Right lobe of liver (tissue), 6 donors: ENCODE measurements around the gene UBE3B. TPM values are rescaled to one million over a fixed set of nuclear protein-coding genes. Genes with fewer than 3 reads are reported as not detected.

Source experiments
- ATAC-seq, 4 donors: fragments of 200-7000 bp; cut with Tn5 transposase; one replicate each; pipeline ENCODE4 v1.9.1; 2020; ENCODE audit warnings: mild to moderate bottlenecking in 4 of 4, moderate library complexity in 4 of 4
- DNase-seq, 3 donors: peaks; one replicate each; pipeline ENCODE4 v3.0.0-alpha.2; 2020
- H3K27ac ChIP-seq, 3 donors: fragments of 200-600 bp; one replicate each; pipeline ENCODE4 v1.8.0; 2022
- H3K27me3 ChIP-seq, 2 donors: fragments of 200-600 bp; one replicate each; pipeline ENCODE4 v1.8.0; 2022
- H3K36me3 ChIP-seq, 4 donors: fragments of 200-600 bp; sonication (generic) in 1 of 4; one replicate each; pipeline versions ENCODE4 v1.5.1 to v1.8.0; 2017 to 2022; ENCODE audit warnings: control low read depth in 1 of 4
- H3K4me1 ChIP-seq, 4 donors: fragments of 200-600 bp; sonication (generic) in 1 of 4; one replicate each; pipeline versions ENCODE4 v1.5.1 to v1.8.0; 2017 to 2022; ENCODE audit warnings: control low read depth in 1 of 4
- H3K4me3 ChIP-seq, 3 donors: fragments of 200-600 bp; one replicate each; pipeline ENCODE4 v1.8.0; 2022
- H3K9me3 ChIP-seq, 4 donors: fragments of 200-600 bp; sonication (generic) in 1 of 4; one replicate each; pipeline versions ENCODE4 v1.5.1 to v1.8.0; 2017 to 2022; ENCODE audit warnings: control low read depth in 1 of 4
- CTCF ChIP-seq, 4 donors: fragments of 200-600 bp in 3 of 4; fragments of 450-650 bp in 1 of 4; IDR thresholded peaks; one replicate each; pipeline versions ENCODE4 v1.5.1 to v1.8.0; 2016 to 2022; ENCODE audit warnings: antibody characterized with exemption in 4 of 4, mild to moderate bottlenecking in 2 of 4
- POLR2A ChIP-seq: fragments of 450-650 bp; IDR thresholded peaks from one replicate; pipeline ENCODE4 v1.6.1; 2017; ENCODE audit warnings: antibody characterized with exemption, mild to moderate bottlenecking
- WGBS: methylation state at CpG from one replicate; pipeline ENCODE4 v1.1.6; 2018; ENCODE audit warnings: low coverage, low lambda C conversion rate; ENCODE audit not compliant: insufficient coverage; ENCODE audit errors: missing lambda C conversion rate; 5-methylcytosine and 5-hydroxymethylcytosine counted together
- intact Hi-C, 2 donors: fragments of 100-400 bp; cut with DNase I; formaldehyde crosslinking; loops; one replicate each; pipeline versions ENCODE4 v1.11.2 to v1.14.1; 2022
- total RNA-seq, 6 experiments: library from RNA; depleted of rRNA in 2 of 6; stranded (reverse); fragments of >200 nt in 2 of 6; fragmentation: NEBNext Ultra II Directional in 3 of 6; extraction: Animal tissue kit (Norgen Biotek cat#: 25700) in 3 of 6; gene quantifications; one replicate each; pipeline versions ENCODE4 v1.1.0 to v1.2.4, GENCODE V29; 2016 to 2023
- donor health status: DM: no; HTN: yes; CAD: no.
- donor health status: DM: no; HTN: no; CAD: no.
- donor health status: DM: no; HTN: no; CAD: no.
- donor health status: DM: no; HTN: yes; CAD: no.
- donor health status: DM: no; HTN: yes; CAD: no.

UBE3B gene
- total RNA-seq, 6 experiments from 2014 or later = 15.3 to 31.8 (median 22.5) TPM

DNA sequence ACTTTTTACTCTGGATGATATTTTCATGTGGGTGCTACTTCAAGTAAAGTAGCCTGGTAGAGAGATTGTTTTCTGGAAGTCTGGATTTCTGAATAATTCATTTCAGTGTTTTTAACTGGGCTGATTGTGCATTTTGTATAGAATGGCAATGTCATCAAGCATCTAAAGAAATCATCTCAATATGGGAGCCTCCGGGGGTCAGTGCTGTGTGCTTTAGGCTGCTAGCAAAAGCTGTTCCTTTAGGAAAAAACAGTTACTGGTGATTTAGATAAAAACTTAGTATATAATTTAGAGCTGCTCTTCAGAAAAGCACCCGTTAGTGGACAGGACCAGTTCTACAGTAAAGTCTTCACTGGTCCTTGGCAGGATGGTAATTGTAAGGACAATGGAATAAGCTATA lies 5.1 kb downstream of the UBE3B start:
- H3K27me3 ChIP-seq = no peaks in the 10 kb centered on the region
- intact Hi-C loops = no loop called here
- H3K4me1 ChIP-seq = peaks cover 0 to 14% (median 5%) of the 10 kb centered on the region in 4 donors
- H3K27ac ChIP-seq = no peak overlapping the region
- no peaks in the 10 kb centered on the region for H3K9me3 ChIP-seq
- H3K36me3 ChIP-seq = peaks cover 0 to 41% (median 25%) of the 10 kb centered on the region in 4 donors
- no peak for ATAC-seq
- TF ChIP-seq CTCF (IDR thresholded peaks at IDR 0.05) = no peak
- no peak for TF ChIP-seq POLR2A
- no peak for DNase-seq
- WGBS = 90% methylated on average over 2 of the region's 2 CpGs
- no peak overlapping the region for H3K4me3 ChIP-seq

DNA sequence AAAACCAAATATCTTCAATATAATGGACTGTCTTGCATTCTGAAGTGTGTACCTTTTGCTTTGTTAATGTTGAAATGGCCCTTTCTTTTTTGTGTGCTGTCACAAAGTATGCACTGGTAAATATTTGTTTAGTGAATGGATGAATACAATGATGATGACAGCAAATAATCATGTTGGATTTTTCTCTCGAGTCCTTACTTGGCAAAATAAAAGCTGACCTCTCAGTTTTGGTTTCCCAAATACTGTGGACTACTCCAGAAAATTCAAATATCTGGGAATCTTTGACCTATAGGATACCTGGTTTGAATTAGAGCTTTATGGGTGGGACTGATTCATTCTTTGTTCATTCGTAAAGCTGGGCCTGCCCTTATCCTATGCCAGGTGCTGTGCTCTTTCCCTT lies 5.5 kb downstream of the UBE3B start:
- H3K4me1 ChIP-seq = peaks cover 0 to 14% (median 5%) of the 10 kb centered on the region in 4 donors
- no peak for ATAC-seq
- H3K4me3 ChIP-seq = no peak overlapping the region
- intact Hi-C loops = no loop called here
- H3K36me3 ChIP-seq = peaks cover 0 to 45% (median 29%) of the 10 kb centered on the region in 4 donors
- TF ChIP-seq POLR2A = no peak
- TF ChIP-seq CTCF (IDR thresholded peaks at IDR 0.05) = no peak
- no peaks in the 10 kb centered on the region for H3K9me3 ChIP-seq
- H3K27me3 ChIP-seq = no peaks in the 10 kb centered on the region
- DNase-seq = no peak
- H3K27ac ChIP-seq = no peak overlapping the region
- WGBS = 51% methylated on average over 2 of the region's 2 CpGs

GRCh38 chr12:109483346-109483745 lies 5.9 kb downstream of the UBE3B start:
- DNase-seq (no peak), ATAC-seq (no peak)
- intact Hi-C loops = no loop called here
- Histone ChIP-seq H3K9me3 (no peaks in the 10 kb centered on the region), H3K27ac (no peak overlapping the region), H3K27me3 (no peaks in the 10 kb centered on the region), H3K36me3 (peaks cover 0 to 50% (median 33%) of the 10 kb centered on the region in 4 donors), H3K4me3 (no peak overlapping the region), H3K4me1 (peaks cover 0 to 10% (median 2%) of the 10 kb centered on the region in 4 donors)
- 90% methylated on average over 11 of the region's 11 CpGs for WGBS
- no peak for TF ChIP-seq CTCF (IDR thresholded peaks at IDR 0.05)
- TF ChIP-seq POLR2A = no peak

GRCh38 chr12:109485201-109485600 lies 7.8 kb downstream of the UBE3B start:
- Histone ChIP-seq H3K27me3 (no peaks in the 10 kb centered on the region), H3K4me1 (no peaks in the 10 kb centered on the region), H3K36me3 (peaks cover 4 to 69% (median 46%) of the 10 kb centered on the region in 4 donors), H3K9me3 (no peaks in the 10 kb centered on the region), H3K27ac (no peak overlapping the region), H3K4me3 (no peak overlapping the region)
- DNase-seq (no peak), ATAC-seq (no peak)
- 85% methylated on average over 4 of the region's 4 CpGs for WGBS
- TF ChIP-seq CTCF (IDR thresholded peaks at IDR 0.05) (no peak), POLR2A (no peak)
- intact Hi-C loops = no loop called here
